Measurements from ENCODE around the gene UBN1.

GRCh38 chr16:4852221-4852872 lies 5.1 kb downstream of the UBN1 start:
- TF ChIP-seq REST (IDR thresholded peaks at IDR 0.05; ENCODE audit: insufficient read depth in 1 of 2, low read depth in 2 of 2, low read length in 2 of 2) (no peak), TAF1 (IDR thresholded peaks at IDR 0.05; ENCODE audit: borderline replicate concordance, insufficient read depth, low read length) (no peak), POLR2AphosphoS5 (IDR thresholded peaks at IDR 0.05; ENCODE audit: low read depth, low read length) (no peak)

Data from PFSK-1 (cell line).